OCI-LY1 (cell line): ENCODE results near the gene SLC38A3.

ENCODE experiments used
- H2AFZ ChIP-seq: fragments of 200-600 bp; sonication (generic), shearing (Covaris generic); 2 replicates; pipeline ENCODE4 v1.6.0; 2014; ENCODE audit warnings: antibody characterized with exemption, mild to moderate bottlenecking, low read length
- H3F3A ChIP-seq: fragments of 200-600 bp; sonication (generic), shearing (Covaris generic); 2 replicates; pipeline ENCODE4 v1.6.0; 2014; ENCODE audit warnings: mild to moderate bottlenecking, antibody characterized with exemption, low read length, moderate library complexity; ENCODE audit not compliant: insufficient read depth
- H3K27ac ChIP-seq: fragments of 200-600 bp; sonication (generic); 2 replicates; pipeline ENCODE4 v1.5.1; 2014; ENCODE audit warnings: low read length, mixed run types, mild to moderate bottlenecking, low read depth; ENCODE audit not compliant: poor library complexity, severe bottlenecking
- H3K27me3 ChIP-seq: fragments of 200-600 bp; sonication (generic); 2 replicates; pipeline ENCODE4 v1.6.0; 2014; ENCODE audit warnings: antibody characterized with exemption, mild to moderate bottlenecking, low read length, moderate library complexity; ENCODE audit not compliant: insufficient read depth
- H3K36me3 ChIP-seq: fragments of 200-600 bp; sonication (generic); 2 replicates; pipeline ENCODE4 v1.6.1; 2014; ENCODE audit warnings: mild to moderate bottlenecking, antibody characterized with exemption, low read length, moderate library complexity, mixed read lengths; ENCODE audit not compliant: insufficient read depth
- H3K4me1 ChIP-seq: fragments of 200-600 bp; sonication (generic); 2 replicates; pipeline ENCODE4 v1.5.1; 2014; ENCODE audit warnings: mild to moderate bottlenecking, low read length, moderate library complexity; ENCODE audit not compliant: insufficient read depth, severe bottlenecking
- H3K4me2 ChIP-seq: fragments of 200-600 bp; sonication (generic), shearing (Covaris generic); 2 replicates; pipeline ENCODE4 v1.6.1; 2014; ENCODE audit warnings: low read length
- H3K4me3 ChIP-seq: fragments of 200-600 bp; sonication (generic); 2 replicates; pipeline ENCODE4 v1.5.1; 2014; ENCODE audit warnings: low read length, low read depth, mild to moderate bottlenecking, mixed read lengths; ENCODE audit not compliant: poor library complexity, severe bottlenecking
- H3K79me2 ChIP-seq: fragments of 200-600 bp; shearing (Covaris generic); 2 replicates; pipeline ENCODE4 v1.6.1; 2016; ENCODE audit warnings: mixed run types, low read length, mixed read lengths; ENCODE audit not compliant: insufficient read depth
- H3K9ac ChIP-seq: fragments of 200-600 bp; sonication (generic), shearing (Covaris generic); 2 replicates; pipeline ENCODE4 v1.6.1; 2014; ENCODE audit warnings: mild to moderate bottlenecking, low read length, mixed read lengths
- H3K9me2 ChIP-seq: fragments of 200-600 bp; sonication (generic), shearing (Covaris generic); 2 replicates; pipeline ENCODE4 v1.6.1; 2014; ENCODE audit warnings: low read depth, mild to moderate bottlenecking, low read length, mixed read lengths
- H3K9me3 ChIP-seq: fragments of 200-600 bp; shearing (Covaris generic); 2 replicates; pipeline ENCODE4 v1.6.1; 2014; ENCODE audit warnings: low read length, mixed read lengths
- H4K20me1 ChIP-seq: fragments of 200-600 bp; sonication (generic), shearing (Covaris generic); 2 replicates; pipeline ENCODE4 v1.6.0; 2016; ENCODE audit warnings: mild to moderate bottlenecking, low read length; ENCODE audit not compliant: insufficient read depth
- EZH2 ChIP-seq: fragments of 200-600 bp; sonication (generic), shearing (Covaris generic); IDR thresholded peaks from 2 replicates; pipeline ENCODE4 v1.8.0; 2017; ENCODE audit warnings: borderline replicate concordance, mixed run types, mild to moderate bottlenecking, antibody characterized with exemption, low read length, moderate library complexity, mixed read lengths
- TF ChIP-seq, protein P1 (sequence below): fragments of 200-600 bp; sonication (generic), shearing (Covaris generic); IDR thresholded peaks from 2 replicates; pipeline ENCODE4 v1.5.1; 2017; ENCODE audit warnings: mild to moderate bottlenecking, antibody characterized with exemption, low read length, moderate library complexity, mixed read lengths

The SLC38A3 gene

DNA sequence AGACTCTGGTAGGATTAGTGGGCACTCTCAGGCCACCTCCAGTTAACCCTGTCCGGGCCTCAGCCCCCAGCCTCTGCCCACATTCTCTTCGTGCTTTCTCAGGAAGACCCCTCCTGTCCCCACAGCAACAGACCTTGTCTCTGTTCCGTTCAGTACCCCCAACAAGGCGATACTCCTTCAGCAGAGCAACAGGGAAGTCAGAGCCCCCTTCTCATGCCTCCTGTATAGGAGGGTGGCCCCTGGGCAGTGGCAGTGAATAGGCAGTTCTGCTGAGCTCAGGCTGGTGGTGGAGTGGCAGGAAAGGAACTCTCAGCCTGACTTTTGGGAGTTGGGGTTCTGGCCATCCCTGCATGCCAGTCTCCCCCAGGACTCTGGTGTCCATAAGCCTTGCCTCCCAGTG, 64.4 kb downstream of the SLC38A3 start:
- Histone ChIP-seq H3K9me2 (no peaks in the 10 kb centered on the region), H3K79me2 (no peaks in the 10 kb centered on the region), H3K27me3 (0 out of 2 replicates have a peak, but pooled peaks cover 4% of the 10 kb centered on the region), H3K9me3 (no peaks in the 10 kb centered on the region), H3F3A (no peaks in the 10 kb centered on the region), H3K36me3 (no peaks in the 10 kb centered on the region), H4K20me1 (no peaks in the 10 kb centered on the region), H3K27ac (no peak overlapping the region), H2AFZ (no peak overlapping the region), H3K4me2 (no peak overlapping the region), H3K4me3 (no peak overlapping the region), H3K9ac (no peak overlapping the region), H3K4me1 (peaks cover 6% of the 10 kb centered on the region)
- no peak for TF ChIP-seq EZH2

DNA sequence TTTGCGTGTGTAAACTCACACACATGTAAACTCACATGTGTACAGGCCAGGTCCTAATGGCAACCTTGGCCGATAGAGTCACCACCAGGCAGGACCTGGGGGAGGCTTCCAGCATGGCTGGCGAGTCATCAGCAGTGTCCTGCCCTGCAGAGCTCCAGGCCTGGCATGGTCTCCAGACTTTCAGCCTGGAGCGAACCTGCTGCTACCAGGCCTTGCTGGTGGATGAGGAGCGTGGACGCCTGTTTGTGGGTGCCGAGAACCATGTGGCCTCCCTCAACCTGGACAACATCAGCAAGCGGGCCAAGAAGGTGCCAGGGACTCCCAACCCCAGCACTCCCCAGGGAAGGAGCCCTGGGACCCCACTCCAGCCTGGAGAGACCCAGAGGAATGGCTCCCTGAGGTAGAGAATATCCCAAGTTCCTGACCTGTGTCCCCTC, 64.9 kb downstream of the SLC38A3 start:
- Histone ChIP-seq H3K27ac (no peak overlapping the region), H3K27me3 (0 out of 2 replicates have a peak, but pooled peaks cover 4% of the 10 kb centered on the region), H3K4me1 (peaks cover 6% of the 10 kb centered on the region), H4K20me1 (no peaks in the 10 kb centered on the region), H3K36me3 (no peaks in the 10 kb centered on the region), H3K9me2 (no peaks in the 10 kb centered on the region), H3K4me3 (no peak overlapping the region), H2AFZ (no peak overlapping the region), H3F3A (no peaks in the 10 kb centered on the region), H3K4me2 (no peak overlapping the region), H3K9ac (no peak overlapping the region), H3K9me3 (no peaks in the 10 kb centered on the region), H3K79me2 (no peaks in the 10 kb centered on the region)
- TF ChIP-seq EZH2: no peak
- TF ChIP-seq, protein P1, sequence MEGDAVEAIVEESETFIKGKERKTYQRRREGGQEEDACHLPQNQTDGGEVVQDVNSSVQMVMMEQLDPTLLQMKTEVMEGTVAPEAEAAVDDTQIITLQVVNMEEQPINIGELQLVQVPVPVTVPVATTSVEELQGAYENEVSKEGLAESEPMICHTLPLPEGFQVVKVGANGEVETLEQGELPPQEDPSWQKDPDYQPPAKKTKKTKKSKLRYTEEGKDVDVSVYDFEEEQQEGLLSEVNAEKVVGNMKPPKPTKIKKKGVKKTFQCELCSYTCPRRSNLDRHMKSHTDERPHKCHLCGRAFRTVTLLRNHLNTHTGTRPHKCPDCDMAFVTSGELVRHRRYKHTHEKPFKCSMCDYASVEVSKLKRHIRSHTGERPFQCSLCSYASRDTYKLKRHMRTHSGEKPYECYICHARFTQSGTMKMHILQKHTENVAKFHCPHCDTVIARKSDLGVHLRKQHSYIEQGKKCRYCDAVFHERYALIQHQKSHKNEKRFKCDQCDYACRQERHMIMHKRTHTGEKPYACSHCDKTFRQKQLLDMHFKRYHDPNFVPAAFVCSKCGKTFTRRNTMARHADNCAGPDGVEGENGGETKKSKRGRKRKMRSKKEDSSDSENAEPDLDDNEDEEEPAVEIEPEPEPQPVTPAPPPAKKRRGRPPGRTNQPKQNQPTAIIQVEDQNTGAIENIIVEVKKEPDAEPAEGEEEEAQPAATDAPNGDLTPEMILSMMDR: no peak

DNA sequence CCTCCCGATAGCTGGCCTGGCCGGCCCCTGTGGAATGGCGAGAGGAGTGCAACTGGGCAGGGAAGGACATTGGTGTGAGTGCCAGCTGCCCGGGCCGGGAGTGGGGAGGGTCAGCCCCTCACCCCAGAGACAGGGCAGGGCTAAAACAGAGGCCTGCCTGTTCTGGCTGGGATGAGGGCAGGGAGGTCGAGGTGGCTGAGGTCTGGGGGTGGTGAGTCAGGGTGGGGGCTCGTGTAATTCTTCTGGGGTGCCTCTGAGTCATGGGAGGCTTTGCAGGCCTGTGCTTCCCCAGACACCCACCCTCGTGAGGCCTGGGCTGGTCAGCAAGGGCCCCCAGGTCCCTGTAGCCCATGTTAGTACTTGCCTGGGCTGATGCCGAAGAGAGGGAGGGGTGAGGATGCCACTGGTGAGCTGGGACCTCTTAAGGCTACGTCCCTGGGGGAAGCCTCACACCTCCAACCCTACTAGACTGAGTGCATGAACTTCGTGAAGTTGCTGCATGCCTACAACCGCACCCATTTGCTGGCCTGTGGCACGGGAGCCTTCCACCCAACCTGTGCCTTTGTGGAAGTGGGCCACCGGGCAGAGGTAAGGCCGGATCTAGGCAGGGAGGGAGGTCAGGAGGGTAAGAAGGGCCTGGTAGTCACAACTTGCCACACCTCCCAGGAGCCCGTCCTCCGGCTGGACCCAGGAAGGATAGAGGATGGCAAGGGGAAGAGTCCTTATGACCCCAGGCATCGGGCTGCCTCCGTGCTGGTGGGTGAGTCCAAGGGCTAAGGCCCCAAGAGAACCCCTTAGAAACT, 65.6 kb downstream of the SLC38A3 start:
- no peak overlapping the region for H3K27ac ChIP-seq
- no peak overlapping the region for H3K4me3 ChIP-seq
- no peaks in the 10 kb centered on the region for H3K9me2 ChIP-seq
- TF ChIP-seq, protein P1: no peak
- no peak for TF ChIP-seq EZH2
- H3K4me1 ChIP-seq: peaks cover 6% of the 10 kb centered on the region
- H2AFZ ChIP-seq: no peak overlapping the region
- H3K9me3 ChIP-seq: no peaks in the 10 kb centered on the region
- H4K20me1 ChIP-seq: no peaks in the 10 kb centered on the region
- H3K4me2 ChIP-seq: no peak overlapping the region
- no peaks in the 10 kb centered on the region for H3K79me2 ChIP-seq
- no peak overlapping the region for H3K9ac ChIP-seq
- H3K27me3 ChIP-seq: 0 out of 2 replicates have a peak, but pooled peaks cover 4% of the 10 kb centered on the region
- H3F3A ChIP-seq: no peaks in the 10 kb centered on the region
- no peaks in the 10 kb centered on the region for H3K36me3 ChIP-seq
